Tibial nerve (tissue), 4 donors: ENCODE results near the gene SUGP1.

Source experiments
- CTCF ChIP-seq, 5 experiments: fragments of 200-600 bp in 3 of 5; fragments of 450-650 bp in 2 of 5; sonication (generic) in 3 of 5; IDR thresholded peaks; one replicate each; pipeline ENCODE4 v1.5.1; 2016 to 2019; ENCODE audit warnings: antibody characterized with exemption in 5 of 5, mild to moderate bottlenecking in 3 of 5, moderate library complexity in 2 of 5
- EP300 ChIP-seq, 2 donors: sonication (generic); formaldehyde crosslinking; IDR thresholded peaks; one replicate each; pipeline ENCODE4 v1.6.1; 2017; ENCODE audit warnings: antibody characterized with exemption in 2 of 2, mild to moderate bottlenecking in 1 of 2
- POLR2A ChIP-seq, 2 donors: fragments of 450-650 bp; IDR thresholded peaks; one replicate each; pipeline ENCODE4 v1.6.1; 2017; ENCODE audit warnings: antibody characterized with exemption in 2 of 2, mild to moderate bottlenecking in 2 of 2, moderate library complexity in 2 of 2

GRCh38 chr19:19319732-19320360 lies 463 bp downstream of the SUGP1 start:
- TF ChIP-seq CTCF (IDR thresholded peaks at IDR 0.05) = no peak
- no peak for TF ChIP-seq EP300 (IDR thresholded peaks at IDR 0.05)
- no peak for TF ChIP-seq POLR2A (IDR thresholded peaks at IDR 0.05)
